ENCODE results near the gene LKAAEAR1. TPM values are rescaled to one million over a fixed set of nuclear protein-coding genes. Genes with fewer than 3 reads are reported as not detected.

LKAAEAR1 gene
- total and polyA plus RNA-seq, 2 of the 13 experiments (the other 11 are each of a cell fraction or from before 2014, with no cell fraction given): not detected

GRCh38 chr20:64079273-64080012 is 4.8 kb downstream of the LKAAEAR1 start, which contains the start of gene RGS19 (continued):
- TF ChIP-seq ARID4A (CRISPR knock-in tag; IDR thresholded peaks at IDR 0.05; ENCODE audit: borderline replicate concordance): peak; percentile 29; the same call in 1 of the 2 replicates
- TF ChIP-seq ZFP41 (CRISPR knock-in tag; IDR thresholded peaks at IDR 0.05; ENCODE audit: borderline replicate concordance): 0 out of 2 replicates have a peak, but pooled peaks have one; percentile 55
- no peak for TF ChIP-seq ZFYVE20 (CRISPR knock-in tag; IDR thresholded peaks at IDR 0.05; ENCODE audit: borderline replicate concordance, low read depth)
- peak; percentile 75 for TF ChIP-seq POLR2G (IDR thresholded peaks at IDR 0.05; ENCODE audit: low read depth, low read length)
- no peak for TF ChIP-seq NFYC (CRISPR knock-in tag; IDR thresholded peaks at IDR 0.05)
- TF ChIP-seq EEA1 (CRISPR knock-in tag; IDR thresholded peaks at IDR 0.05; ENCODE audit: borderline replicate concordance): peak; percentile 63; the same call in 1 of the 2 replicates
- no peak for TF ChIP-seq ZNF121 (CRISPR knock-in tag; IDR thresholded peaks at IDR 0.05)
- TF ChIP-seq AGO2 (optimal IDR thresholded peaks at IDR 0.05; ENCODE audit: low read depth, low read length): no peak
- no peak for TF ChIP-seq ZNF251 (CRISPR knock-in tag; IDR thresholded peaks at IDR 0.05)
- peak; percentile 55 for TF ChIP-seq PHF8 (CRISPR knock-in tag; IDR thresholded peaks at IDR 0.05)
- no peak for TF ChIP-seq NR1H2 (CRISPR knock-in tag; IDR thresholded peaks at IDR 0.05; ENCODE audit: borderline replicate concordance, low read depth)
- TF ChIP-seq EP300 (IDR thresholded peaks at IDR 0.05; ENCODE audit: low read depth in 2 of 2, low read length in 2 of 2): no peak
- no peak for TF ChIP-seq EP300 (CRISPR knock-in tag; IDR thresholded peaks at IDR 0.05; ENCODE audit: borderline replicate concordance)
- TF ChIP-seq SKI (IDR thresholded peaks at IDR 0.05; ENCODE audit: partially characterized antibody): peak; percentile 47
- TF ChIP-seq PBX2 (CRISPR knock-in tag; IDR thresholded peaks at IDR 0.05): no peak
- TF ChIP-seq REPIN1 (CRISPR knock-in tag; IDR thresholded peaks at IDR 0.05; ENCODE audit: borderline replicate concordance, low read depth): no peak
- peak; percentile 29; the same call in 1 of the 3 replicates for TF ChIP-seq MXI1 (IDR thresholded peaks at IDR 0.05; ENCODE audit: borderline replicate concordance, low read depth, low read length)
- no peak for TF ChIP-seq HMGA1 (CRISPR knock-in tag; conservative IDR thresholded peaks at IDR 0.05)
- TF ChIP-seq ZNF263 (CRISPR knock-in tag; IDR thresholded peaks at IDR 0.05): no peak; the same call in 1 of the 2 replicates
- TF ChIP-seq SMAD3 (CRISPR knock-in tag; IDR thresholded peaks at IDR 0.05): no peak
- peak; percentile 57 for TF ChIP-seq ZBTB7A (CRISPR knock-in tag; IDR thresholded peaks at IDR 0.05)
- TF ChIP-seq ZNF569 (CRISPR knock-in tag; IDR thresholded peaks at IDR 0.05; ENCODE audit: borderline replicate concordance): no peak
- TF ChIP-seq CREB3 (CRISPR knock-in tag; IDR thresholded peaks at IDR 0.05): no peak
- TF ChIP-seq CHD4 (IDR thresholded peaks at IDR 0.05; ENCODE audit: borderline replicate concordance, low read length): peak; percentile 70; the same call in 1 of the 2 replicates
- peak; percentile 59 for TF ChIP-seq ELF1 (CRISPR knock-in tag; IDR thresholded peaks at IDR 0.05)

All from HepG2 (cell line).